HG02938 (cell line): ENCODE measurements around the gene PNKP.

Source experiments
- ATAC-seq: cut with Tn5 transposase; IDR thresholded peaks from one replicate; pipeline ENCODE4 v1.9.1; 2021; ENCODE audit warnings: mild to moderate bottlenecking, moderate library complexity; ENCODE audit not compliant: unreplicated experiment

PNKP gene

DNA sequence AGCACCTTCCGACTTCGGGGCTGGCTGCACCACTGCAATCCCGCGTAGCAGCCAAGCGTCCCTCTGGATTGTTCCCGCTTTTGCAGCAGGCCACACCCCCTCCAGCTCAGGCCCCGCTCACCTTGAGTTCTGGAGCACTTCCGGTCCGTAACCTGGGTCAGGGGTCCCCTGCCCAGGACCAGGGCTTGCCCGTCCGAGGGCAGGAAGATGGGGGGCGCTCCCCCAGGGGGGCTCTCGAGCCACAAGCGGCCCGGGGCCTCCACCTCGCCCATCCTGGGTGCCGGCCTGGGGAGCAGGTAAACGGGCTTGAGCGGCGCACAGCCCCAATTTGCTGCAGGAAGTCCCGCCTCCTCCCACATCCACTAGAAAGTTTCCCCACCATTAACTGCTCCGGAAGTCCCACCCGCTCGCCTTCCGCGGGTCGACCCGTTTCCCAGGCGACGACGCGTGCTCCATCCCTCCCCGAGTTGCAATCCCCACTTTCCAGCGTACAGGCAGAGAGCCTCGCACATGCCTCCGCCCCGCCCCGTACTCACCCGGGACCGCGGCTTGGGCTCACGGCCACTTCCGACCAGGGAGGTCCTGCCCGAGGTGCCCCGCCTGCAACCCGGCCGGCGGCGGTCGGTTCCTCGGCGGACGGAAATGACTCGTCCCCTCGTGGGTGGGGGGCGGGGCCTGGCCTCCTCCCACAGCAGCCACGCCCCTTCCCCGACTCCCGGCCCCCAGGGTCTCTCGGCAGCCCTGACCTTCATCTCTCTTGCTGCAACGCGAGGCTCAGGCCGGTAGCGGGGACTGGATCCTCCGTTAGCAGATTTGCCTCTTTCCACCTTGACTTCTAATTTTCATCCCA lies at the start of gene PNKP:
Gene PNKP (minus strand): TSS at position 644 of the 850 bp plus-strand sequence. CDS start 372 bp downstream, at position 272.
- ATAC-seq, result peak; percentile 37

DNA sequence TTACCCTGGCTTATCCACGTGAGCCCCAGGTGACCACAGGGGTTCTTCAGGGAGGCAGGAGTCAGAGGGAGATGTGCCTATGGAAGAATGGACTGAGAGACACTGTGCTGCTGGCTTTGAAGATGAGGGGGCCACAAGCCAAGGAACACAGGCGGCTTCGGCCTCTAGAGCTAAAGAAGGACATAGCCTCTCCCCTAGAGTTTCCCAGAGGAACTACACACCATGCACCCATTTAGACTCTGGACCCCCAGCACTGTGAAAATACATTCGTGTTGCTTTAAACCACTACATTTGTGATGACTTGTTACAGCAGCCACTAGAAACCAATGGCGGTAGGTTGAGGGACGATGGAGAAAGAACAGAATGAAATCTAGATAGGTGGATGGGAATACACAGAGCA lies 47.9 kb upstream of the PNKP start:
- ATAC-seq, result no peak

DNA sequence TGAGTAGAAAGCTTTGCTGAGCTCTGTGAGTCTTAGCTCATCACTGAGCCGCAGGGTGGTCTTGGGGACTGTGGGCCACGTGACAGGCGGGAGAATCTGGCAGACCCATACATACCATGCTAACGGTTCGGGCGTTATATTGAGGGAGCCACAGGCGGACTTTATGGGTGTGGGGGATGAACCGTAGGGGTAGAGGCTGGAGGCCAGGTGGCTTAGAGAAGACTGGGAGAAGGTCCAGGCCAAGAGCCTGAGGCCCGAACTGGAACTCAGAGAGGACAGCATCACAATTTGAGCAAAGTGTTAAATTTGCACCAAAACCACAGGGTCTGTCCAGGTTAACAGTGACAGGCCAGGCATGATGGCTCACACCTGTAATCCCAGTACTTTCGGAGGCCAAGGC lies 46.3 kb upstream of the PNKP start:
- no peak for ATAC-seq

DNA sequence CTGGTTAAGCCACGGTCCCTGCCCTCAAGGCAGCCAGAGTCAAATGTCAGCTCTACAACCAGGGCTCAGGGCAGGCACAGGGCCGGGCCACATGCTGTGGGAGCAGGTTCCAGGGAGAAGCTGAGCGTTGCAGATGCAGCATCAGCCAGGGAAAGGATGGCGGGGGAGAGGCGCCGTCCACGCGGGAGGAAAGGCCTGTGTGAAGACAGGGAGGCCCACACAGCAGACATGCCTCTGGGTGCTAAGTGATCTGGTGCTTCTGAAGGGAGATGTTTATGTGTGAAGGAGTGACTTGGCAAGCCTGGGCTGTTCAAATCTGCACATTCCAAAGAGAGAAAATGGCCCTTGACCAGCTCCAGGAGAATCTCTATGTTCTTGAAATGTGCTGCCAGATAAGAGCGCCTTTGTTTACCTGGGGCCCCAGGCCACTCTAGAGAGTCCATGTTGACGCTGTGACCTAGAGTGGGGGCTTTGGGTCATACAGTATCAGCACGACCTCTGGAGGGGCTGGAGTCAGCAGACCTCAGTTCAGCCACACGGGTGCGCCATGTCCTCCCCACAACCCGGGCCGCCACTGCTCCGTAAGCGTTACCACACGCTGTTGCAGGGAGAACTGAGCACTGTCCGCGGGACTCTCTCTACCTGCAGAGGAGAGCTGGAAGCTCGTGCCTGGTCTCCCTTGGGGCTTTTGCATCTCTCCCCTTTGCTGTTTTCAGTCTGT lies 45.7 kb upstream of the PNKP start:
- no peak for ATAC-seq

DNA sequence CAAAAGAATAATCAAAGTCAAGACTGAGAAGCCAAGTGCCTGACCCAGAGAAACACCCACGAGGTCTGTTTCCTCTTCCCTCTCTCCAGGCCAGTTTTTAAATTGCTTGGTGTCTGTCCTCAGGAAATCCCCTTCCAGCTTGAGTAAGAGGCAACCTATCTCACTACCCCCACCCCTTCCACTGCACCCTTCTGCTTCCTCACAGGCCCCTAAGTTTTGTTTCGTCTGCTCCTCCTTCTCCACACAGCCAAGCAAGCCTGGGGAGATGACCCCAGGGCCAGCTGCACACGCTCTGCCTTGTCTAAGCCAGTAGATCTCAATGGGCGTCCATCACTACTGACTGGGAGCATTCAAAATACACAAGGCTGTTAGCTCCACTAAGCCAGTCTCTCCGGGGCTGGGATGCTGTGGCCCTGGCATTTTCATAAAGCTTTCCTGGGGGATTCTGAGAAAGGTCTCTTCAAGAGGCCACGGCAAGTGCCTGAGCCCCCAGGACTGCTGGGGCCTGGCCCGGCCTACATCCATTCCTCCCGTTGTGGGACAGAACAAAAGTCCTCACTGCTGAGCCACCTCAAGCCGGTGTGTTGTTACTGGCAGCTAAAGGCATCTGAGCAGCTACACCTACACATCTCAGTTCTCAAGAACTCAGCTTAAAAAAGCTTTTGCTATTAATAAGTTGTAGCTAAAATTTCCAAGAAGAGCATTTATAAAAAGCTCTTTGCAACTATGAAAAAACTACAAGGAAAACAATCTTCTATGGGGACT lies 44.2 kb upstream of the PNKP start:
- ATAC-seq, result no peak

DNA sequence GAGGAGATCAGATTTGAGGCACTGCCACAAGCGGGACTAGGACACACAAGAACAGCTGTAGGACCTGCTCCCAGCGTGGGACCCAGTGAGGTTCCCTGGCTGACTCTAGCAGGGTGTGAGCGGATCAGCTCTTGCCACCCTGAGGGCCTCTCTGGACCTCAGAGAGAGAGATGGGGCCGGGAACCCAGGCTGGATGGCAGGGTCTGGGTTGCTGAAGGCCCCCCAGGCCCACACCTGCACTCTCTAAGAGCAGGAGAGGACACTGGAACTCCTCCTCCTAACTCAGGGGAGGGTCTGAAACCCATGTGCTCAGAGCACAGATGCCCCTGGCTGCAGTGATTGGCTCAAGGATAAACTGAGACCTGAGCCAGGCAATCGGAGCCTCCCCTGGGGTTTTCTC lies 42.8 kb upstream of the PNKP start:
- no peak for ATAC-seq

DNA sequence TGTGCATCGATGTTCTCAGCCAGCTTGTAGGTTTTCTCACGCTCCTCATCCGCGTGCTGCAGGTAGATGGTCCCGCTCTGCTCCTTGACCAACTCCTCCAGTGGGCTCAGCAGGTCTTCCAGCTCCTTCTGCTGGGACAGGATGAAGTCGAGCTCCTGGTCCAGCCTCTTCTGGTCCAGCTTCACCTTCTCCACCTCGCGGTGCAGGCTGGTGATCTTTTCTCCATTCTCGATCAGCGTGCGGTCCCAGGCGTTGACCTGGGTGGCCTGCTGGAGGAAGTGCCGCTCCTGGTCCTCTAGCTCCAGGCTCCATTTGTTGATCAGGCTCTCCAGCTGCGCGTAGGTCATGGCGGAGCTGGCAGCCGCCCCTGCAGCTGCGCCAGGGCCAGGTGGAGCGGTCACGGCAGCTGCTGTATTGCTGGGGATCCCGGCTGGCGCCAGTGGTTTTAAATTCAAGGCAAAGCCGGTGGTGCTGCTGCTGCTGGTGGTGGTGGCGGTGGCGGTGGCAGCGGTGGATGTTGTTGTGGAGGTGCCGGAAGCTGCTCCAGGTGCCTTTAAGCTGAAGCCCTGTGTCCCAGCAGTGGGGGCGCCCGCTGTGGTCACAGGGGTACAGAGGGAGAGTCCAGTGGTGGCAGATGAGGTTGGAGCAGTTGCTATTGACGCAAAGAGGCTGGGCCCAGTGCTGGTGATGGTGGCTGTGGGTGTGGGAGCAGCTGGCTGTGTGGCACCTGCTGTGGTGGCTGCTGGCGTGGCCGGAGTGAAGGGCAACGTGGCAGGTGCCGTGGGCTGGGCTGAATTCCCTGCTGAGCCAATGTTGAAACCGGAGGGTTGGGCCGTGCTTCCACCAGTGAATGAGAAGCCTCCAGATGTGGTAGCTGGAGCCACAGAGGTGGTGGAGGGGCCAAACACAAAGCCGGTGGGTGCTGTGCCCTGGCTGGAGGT lies 41.4 kb upstream of the PNKP start:
- no peak for ATAC-seq

DNA sequence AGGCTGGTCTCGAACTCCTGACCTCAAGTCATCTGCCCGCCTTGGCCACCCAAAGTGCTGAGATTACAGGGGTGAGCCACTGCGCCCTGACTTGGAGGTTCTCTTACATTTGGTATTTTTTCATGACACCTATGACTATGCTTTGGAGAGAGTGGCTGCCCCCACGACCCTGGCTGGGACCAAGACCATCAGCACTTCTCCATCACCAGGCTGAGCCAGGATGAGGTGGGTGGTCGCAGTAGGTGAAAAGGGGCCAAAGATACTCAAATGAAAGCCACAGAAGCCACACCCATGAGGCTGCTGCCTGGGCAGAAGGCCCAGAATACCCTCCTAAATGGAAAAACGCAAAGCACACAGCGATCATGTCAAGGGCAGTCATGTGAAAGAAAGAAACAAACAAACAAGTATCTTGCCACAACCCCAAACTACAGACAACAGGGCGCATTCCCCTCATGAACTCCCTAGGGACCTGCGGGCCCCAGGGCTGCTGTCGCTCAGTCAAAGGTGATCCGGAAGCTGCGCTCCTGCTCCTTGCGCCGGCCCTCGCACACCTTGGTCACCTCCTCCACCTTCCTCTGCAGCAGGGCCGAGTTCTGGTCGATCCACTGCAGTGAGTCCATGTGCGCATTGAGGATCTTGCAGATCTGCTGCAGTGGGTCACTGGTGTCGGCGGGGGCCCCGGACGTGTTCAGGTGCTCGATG lies 40.5 kb upstream of the PNKP start:
- ATAC-seq, result no peak

DNA sequence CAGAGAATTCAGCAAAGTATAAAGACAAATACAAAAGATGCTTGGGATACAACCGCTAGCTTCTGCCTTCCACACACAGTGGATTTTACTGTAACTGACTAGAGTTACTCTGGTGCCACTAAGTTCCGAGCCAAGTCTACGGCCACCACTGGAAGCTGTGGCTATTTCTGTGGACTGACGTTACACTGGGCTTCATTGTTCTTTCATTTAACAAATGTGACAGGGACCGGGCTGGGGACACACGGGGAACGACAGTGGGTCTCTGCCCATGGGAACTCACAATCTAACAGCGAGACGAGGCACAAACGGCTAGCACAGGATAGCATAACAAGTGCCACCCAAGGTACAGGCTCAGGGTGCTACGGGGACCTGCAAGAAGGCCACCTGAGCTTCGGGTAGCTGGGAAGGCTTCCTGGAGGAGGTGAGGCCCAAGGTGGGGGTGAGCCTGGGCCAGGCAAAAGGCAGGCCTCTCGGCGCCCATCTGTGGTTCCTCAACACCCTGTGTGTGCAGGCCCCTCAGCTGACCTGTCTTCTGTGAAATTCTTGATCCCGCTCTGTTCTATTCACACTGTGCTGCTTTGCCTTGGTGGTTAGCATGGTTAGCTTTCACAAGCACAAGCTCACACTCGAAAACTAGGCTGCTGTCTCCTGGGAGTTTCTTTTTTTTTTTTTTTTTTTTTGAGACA lies 39.6 kb upstream of the PNKP start:
- ATAC-seq, result no peak

DNA sequence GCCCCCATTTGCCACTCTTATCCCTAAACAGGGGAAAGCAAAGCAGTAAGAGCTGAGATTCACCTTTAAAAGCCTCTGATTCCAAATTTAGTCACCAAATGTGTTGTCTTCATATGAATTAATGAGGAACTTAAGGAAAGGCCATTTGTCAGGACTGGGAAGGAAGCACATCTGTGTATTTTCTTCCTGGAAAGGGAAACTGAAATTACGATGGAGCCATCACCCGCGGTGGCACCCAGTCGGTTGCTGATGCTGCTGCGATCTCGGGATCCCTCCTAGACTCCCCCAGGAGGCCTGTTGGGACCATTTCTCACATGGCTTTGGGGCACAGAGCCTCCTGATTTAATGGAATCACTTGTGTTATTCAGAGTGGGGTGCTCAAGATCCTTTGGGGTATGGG lies 36.8 kb upstream of the PNKP start:
- ATAC-seq, result no peak

DNA sequence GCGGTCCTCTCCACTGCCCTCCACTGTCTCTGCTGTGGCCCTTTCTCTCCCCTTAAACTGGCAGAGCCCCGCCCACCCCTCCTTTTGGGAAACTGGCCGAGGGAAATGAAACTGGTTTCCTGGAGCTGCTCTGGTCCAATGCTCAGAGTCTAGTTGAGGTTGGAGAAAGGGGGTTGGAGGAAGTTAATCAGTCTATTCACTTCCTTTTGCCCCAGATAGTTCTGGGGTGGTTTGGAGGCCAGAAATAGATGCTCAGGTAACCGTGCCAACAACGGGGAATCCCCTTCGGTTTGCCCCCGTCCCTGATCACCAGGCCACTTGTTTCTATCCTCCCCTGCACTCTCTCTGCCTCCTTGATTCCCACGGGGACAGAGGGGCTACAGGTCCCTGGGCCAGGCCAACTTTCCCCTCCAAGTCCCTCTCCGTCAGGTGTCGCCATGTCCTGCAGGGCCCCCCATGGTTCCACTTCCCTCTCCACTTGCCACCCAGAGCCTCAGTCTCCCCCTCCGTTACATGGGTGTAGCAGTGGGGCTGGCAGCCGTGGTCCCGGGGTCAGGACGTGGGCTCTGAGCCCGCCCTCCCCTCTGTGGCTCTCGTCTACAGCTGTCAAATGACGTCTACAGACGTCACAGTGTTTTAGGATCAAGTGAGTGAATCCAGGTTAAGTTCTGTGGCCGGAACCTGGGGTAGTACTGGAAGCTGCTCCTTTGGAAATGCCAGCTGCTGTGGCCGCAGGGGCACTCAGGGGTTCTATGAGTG lies 29.7 kb upstream of the PNKP start, which contains the start of gene IL4I1:
Gene IL4I1 (minus strand): TSS at position 25 of the 759 bp plus-strand sequence. CDS start 727 bp downstream, outside the sequence.
- no peak for ATAC-seq

DNA sequence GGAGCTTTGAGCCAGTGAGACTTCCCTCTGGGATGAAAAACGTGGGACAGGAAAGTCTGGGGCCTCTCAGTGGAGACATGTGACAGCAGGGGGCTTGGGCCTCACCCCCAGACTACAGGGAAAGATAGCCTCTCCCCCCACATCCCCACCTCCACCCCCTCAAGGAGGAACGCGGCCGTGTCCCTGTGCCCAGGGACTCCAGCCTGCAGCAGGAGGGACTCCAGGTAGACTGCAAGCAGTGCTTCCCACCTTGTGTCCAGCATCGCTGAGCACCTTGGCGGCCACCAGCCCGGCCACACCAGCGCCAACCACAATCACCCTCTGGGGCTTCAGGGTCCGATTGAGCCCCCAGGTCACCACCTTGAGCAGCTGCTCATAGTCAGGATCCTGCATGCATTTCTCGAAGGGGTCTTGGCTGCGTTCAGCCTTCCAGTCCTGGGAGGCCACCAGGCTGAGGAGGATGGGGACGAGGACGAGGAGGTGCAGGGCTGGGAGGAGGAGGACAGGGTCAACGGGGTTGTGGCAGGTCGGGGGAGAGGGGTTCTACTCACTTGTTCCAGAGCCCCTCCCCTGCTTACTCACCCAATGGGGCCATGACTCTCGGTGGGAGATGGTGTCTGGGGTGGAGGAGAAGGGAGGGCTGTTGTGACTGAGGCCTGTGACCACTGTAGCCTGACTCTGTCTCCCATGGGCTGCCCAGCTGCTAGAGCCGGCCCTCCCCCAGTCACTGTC lies 28.4 kb upstream of the PNKP start:
- no peak for ATAC-seq

DNA sequence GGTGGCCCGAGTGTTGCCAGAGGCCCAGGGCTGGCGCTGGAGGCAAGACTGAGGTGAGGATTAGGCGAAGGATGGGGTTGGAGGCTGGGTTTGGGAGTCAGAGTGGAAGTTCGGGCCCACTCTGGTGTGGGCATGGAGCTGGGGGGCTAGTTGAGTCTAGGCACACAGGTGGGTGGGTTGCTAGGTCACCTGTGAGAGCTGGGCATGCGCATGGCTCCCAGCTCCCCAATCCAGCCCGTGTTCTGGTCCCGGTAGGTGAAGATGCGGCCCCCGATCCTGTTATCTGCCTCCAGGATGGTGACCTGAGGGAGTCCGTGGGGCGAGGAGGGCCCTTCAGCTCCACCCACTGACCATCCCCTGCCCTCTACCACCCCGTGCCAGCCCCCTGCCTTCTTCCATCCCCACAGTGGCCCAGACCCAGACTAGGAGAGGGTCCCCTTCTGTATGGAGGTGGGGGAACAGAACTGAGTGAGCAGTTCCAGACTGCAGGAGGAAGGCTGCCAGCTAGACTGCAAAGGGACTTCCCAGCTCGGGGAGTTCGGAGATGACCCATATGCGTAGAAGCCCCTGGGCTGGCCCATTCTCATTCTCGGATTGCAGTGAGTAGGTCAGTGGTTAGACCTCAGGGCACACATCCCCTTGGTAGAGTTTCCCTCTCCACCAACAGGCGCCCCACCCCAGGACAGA lies 27.6 kb upstream of the PNKP start:
- peak; percentile 42 for ATAC-seq

DNA sequence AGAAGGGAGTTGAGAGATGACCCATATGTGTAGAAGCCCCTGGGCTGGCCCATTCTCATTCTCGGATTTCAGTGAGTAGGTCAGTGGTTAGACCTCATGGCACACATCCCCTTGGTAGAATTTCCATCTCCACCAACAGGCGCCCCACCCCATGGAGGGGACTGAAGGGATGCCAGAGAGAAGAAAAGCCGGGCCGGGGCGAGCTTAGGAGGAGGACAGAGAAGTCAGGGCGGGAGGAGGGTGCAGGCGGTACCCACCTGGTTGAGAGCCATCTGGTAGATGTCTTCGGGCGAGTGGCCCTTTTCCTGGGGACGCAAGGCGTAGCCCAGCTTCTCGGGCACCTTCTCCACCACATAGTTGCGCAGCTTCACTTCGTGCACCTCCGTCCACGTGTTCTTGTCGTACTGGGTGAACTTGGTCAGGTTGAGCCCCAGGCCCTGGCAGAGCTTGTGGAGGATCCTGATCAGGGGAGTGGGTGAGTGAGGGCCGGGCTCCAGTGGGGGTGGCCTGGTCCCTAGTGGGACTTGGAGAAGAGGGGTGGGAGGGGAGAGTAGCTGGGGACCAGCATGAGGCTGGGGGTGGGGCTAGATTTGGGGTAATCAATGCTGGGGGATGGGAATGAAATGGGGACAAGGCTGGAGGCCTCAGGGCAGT lies 26.8 kb upstream of the PNKP start:
- no peak for ATAC-seq

DNA sequence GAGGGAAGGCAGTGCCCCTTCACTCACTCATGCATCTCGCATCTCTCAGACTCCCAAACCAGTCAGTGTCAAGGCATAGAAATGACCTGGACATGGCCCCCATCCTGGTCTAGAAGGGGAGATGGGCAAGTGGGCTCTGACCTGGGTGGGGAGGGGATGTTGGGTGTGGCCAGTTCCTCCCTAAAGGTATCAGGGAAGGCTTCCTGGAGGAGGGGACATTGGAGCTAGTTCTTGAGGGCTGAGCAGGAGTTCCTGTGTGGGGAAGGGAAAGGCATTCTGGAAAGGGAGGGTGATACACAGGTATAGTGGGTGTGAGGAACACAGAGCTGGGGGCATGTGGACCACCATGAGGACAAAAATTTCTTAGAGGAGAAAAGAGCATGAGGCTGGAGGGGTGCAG lies 25.3 kb upstream of the PNKP start:
- no peak for ATAC-seq

DNA sequence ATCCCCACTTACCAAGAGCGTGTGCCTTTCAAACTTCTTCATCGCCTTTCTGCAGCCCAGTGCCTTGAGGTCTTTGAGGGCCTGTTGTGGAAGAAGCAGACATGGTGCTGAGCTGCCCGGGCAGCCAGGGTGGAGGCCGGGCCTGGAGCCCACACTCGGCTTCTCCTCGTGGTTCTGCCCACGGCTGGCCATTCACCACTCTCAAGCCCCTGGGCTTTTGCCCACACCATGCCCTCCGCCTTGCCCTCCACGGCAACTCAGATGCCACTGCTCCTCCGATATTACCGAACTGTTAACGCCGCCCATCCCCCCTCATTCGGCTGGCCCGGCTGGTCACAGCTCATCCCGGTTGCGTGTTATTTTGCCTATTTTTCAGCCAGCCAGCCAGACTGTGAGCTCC lies 24.0 kb upstream of the PNKP start:
- ATAC-seq, result no peak
